GM21576 (cell line): ENCODE results near the gene RPS6KB2.
"Not testable (repeated sequence)": the region's sequence is repeated elsewhere in the genome, so short reads cannot be mapped to it uniquely, and the experiment has no call there.

ENCODE experiments used
- ATAC-seq: cut with Tn5 transposase; IDR thresholded peaks from one replicate; pipeline ENCODE4 v1.9.1; 2021; ENCODE audit warnings: mild to moderate bottlenecking, moderate library complexity; ENCODE audit not compliant: unreplicated experiment

RPS6KB2 gene

GRCh38 chr11:67397536-67397935 lies 30.8 kb upstream of the RPS6KB2 start:
- no peak for ATAC-seq

GRCh38 chr11:67397986-67398660 lies 30.2 kb upstream of the RPS6KB2 start:
- no peak for ATAC-seq

- ATAC-seq, result no peak
These were observed 29.4 kb upstream of the RPS6KB2 start for GRCh38 chr11:67398661-67399563.

- no peak for ATAC-seq
These were observed 27.9 kb upstream of the RPS6KB2 start for GRCh38 chr11:67400251-67400941.

GRCh38 chr11:67400942-67401494 lies 27.3 kb upstream of the RPS6KB2 start:
- ATAC-seq, result no peak

GRCh38 chr11:67401495-67402191 lies 26.7 kb upstream of the RPS6KB2 start, which contains the start of gene PPP1CA:
PPP1CA (minus strand) TSS chr11:67401858; CDS start chr11:67401782, 76 bp downstream.
- peak; percentile 48 for ATAC-seq

GRCh38 chr11:67402192-67402839 lies 26.0 kb upstream of the RPS6KB2 start:
- not testable (repeated sequence) for ATAC-seq

GRCh38 chr11:67403085-67403484 lies 25.2 kb upstream of the RPS6KB2 start:
- not testable (repeated sequence) for ATAC-seq

GRCh38 chr11:67404515-67405195 lies 23.6 kb upstream of the RPS6KB2 start:
- ATAC-seq, result no peak

GRCh38 chr11:67405196-67405567 lies 23.1 kb upstream of the RPS6KB2 start:
- ATAC-seq, result no peak

GRCh38 chr11:67405688-67406339 lies 22.5 kb upstream of the RPS6KB2 start:
- ATAC-seq, result no peak

- ATAC-seq, result no peak
These were observed 21.8 kb upstream of the RPS6KB2 start for GRCh38 chr11:67406420-67406968.

- ATAC-seq, result no peak
These were observed 21.2 kb upstream of the RPS6KB2 start for GRCh38 chr11:67406969-67407687.

GRCh38 chr11:67407688-67408163 lies 20.6 kb upstream of the RPS6KB2 start:
- ATAC-seq, result no peak

GRCh38 chr11:67408437-67409200 lies 19.7 kb upstream of the RPS6KB2 start:
- no peak for ATAC-seq

- peak; percentile 49 for ATAC-seq
These were observed 19.0 kb upstream of the RPS6KB2 start for GRCh38 chr11:67409261-67409666.

- no peak for ATAC-seq
These were observed 18.4 kb upstream of the RPS6KB2 start for GRCh38 chr11:67409781-67410368.
